ENCODE measurements around the gene SLC22A2.
"Not testable (repeated sequence)": the region's sequence is repeated elsewhere in the genome, so short reads cannot be mapped to it uniquely, and the experiment has no call there.

Gene SLC22A2

DNA sequence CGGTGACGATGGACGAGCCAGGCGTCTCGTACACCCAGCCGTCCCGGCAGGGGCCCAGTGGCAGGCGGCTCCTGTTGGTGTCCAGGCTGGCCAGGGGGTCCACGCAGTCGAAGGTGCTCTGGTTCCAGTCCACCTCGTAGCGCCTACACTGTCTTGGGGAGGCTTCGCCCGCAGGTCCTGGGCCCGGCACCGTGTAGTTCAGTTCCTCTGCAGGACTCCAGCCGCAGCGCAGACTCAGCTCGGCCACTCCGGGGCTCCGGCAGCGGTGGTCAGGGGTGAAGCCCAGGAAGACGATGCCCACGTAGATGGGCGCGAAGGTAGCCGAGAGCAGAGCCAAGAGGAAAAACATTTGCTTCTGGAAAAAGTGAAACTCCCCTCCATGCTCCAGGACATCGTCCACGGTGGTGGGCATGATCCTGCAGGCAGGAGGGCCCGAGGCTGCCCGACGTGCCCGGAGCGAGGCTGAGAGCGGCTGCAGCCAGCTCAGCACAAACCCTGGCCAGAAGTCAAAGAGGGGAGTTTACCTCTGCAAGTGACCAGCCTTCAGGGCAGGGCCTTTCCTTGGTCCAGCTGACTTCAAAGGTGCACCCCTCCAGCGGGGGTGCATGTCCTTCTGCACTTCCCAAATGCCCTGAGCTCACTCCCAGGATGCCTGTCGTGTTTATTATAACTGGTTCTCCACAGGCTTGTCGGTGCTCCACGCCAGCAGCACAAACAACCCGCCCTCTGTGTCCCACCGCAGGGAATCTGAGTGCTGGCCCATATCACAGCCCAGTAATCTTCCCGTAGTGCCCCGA lies at the start of gene SLC22A2:
Gene SLC22A2 (minus strand): TSS at position 476 of the 797 bp plus-strand sequence. CDS start 64 bp downstream, at position 412.
- in situ Hi-C loops (cut with MboI; ENCODE audit: low pct_unique_long_range_greater_than_20kb, low sequenced_read_pairs, unreplicated experiment): no loop called here
- DNase-seq (ENCODE audit: low spot score): no peak
- TF ChIP-seq, protein P1, sequence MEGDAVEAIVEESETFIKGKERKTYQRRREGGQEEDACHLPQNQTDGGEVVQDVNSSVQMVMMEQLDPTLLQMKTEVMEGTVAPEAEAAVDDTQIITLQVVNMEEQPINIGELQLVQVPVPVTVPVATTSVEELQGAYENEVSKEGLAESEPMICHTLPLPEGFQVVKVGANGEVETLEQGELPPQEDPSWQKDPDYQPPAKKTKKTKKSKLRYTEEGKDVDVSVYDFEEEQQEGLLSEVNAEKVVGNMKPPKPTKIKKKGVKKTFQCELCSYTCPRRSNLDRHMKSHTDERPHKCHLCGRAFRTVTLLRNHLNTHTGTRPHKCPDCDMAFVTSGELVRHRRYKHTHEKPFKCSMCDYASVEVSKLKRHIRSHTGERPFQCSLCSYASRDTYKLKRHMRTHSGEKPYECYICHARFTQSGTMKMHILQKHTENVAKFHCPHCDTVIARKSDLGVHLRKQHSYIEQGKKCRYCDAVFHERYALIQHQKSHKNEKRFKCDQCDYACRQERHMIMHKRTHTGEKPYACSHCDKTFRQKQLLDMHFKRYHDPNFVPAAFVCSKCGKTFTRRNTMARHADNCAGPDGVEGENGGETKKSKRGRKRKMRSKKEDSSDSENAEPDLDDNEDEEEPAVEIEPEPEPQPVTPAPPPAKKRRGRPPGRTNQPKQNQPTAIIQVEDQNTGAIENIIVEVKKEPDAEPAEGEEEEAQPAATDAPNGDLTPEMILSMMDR (IDR thresholded peaks at IDR 0.05; ENCODE audit: extremely low read depth, insufficient read depth, missing control alignments): no peak

DNA sequence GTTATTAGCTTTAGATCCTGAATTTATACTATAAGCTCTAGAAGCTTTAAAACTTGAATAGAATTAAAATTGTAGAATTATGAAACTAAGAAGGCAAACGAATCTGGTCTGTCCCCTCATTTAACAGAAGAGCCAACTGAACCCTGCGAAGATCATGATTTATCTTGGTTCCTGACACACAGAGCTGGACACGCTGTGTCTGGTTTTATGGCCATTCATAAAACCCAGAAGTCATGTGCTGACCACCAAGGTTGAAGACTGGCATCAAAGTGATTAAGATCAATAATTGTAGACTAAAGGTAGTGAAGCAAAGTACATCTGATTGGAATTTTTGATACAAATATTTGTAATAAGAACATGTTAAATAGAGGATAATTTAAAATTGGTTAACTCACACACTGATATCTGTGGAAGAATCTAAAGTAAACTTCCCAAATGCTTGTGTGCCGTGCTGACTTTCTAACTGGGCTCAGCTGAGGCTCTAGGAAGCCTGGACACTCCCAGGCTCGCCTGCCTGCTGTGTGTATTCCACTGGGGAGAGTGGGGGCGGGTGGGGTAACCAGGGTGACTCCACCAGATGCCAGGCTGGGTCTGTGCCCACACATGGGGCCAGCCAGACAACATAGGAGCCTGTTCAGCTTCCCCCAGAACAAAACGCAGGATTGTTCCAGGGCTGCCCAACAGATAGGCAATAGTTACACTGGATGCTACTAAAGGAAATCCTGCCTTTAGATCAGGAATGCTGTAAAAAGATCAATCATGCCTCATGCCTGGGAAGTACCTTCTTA lies 47.5 kb upstream of the SLC22A2 start:
- DNase-seq (ENCODE audit: low spot score): no peak
- TF ChIP-seq, protein P1 (IDR thresholded peaks at IDR 0.05; ENCODE audit: extremely low read depth, insufficient read depth, missing control alignments): no peak
- in situ Hi-C loops (cut with MboI; ENCODE audit: low pct_unique_long_range_greater_than_20kb, low sequenced_read_pairs, unreplicated experiment): no loop called here

DNA sequence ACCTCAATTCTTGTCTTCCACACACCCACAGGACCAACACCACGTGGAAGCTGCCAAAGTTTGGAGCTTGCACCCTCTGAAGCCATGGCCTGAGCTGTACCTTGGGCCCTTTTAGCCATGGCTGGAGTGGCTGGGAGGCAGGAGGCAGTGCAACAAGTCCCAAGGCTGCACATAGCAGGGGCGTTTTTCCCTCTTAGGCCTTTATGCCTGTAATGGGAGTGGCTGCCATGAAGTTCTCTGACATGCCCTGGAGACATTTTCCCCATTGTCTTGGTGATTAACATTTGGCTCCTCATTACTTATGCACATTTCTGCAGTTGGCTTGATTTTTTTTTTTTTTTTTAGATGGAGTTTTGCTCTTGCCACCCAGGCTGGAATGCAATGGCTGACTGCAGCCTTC lies 45.2 kb upstream of the SLC22A2 start:
- in situ Hi-C loops (cut with MboI; ENCODE audit: low pct_unique_long_range_greater_than_20kb, low sequenced_read_pairs, unreplicated experiment): no loop called here
- TF ChIP-seq, protein P1 (IDR thresholded peaks at IDR 0.05; ENCODE audit: extremely low read depth, insufficient read depth, missing control alignments): no peak
- DNase-seq (ENCODE audit: low spot score): no peak

DNA sequence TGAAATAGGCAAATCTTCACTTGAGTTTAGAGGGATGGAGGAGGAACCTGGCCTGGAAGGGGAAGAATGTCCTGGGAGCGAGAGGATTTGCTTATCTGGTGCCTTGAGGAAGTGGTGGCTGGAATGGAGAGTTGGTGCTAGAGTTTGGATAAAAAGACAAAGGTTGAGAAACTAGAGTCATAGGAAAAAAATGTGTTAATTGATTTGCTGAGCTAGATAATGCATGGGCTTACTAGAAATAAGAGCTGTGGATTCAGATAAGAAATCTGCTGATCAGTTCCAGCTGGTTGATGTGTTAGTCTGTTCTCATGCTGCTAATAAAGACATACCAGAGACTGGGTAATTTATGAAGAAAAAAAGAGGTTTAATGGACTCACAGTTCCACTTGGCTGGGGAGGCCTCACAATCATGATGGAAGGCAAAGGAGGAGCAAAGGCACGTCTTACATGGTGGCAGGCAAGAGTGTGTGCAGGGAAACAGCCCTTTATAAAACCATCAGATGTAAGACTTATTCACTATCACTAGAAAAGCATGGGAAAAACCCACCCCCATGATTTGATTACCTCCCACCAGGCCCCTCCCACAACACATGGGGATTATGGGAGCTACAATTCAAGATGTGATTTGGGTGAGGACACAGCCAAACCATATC lies 43.9 kb upstream of the SLC22A2 start:
- in situ Hi-C loops (cut with MboI; ENCODE audit: low pct_unique_long_range_greater_than_20kb, low sequenced_read_pairs, unreplicated experiment); DNase-seq (ENCODE audit: low spot score): not testable (repeated sequence)

DNA sequence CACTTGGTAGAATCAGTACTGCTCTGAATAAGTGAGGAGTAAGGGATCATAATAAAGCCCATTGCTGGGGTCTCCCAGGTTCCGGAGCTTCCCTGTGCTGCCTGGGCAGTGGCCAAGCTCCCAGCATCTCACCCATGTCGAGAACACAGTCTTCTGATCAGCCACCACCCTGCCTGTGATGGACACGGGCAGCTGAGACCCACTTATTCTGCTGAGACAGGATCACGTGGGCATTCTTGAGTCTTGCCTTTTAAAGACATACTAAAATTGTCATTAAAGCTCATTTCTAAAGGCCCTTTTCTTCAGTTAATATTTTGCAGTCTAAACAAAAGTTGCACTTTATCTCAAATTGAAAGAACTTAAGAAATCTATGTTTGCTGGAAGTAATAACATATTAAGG lies 42.7 kb upstream of the SLC22A2 start:
- TF ChIP-seq, protein P1 (IDR thresholded peaks at IDR 0.05; ENCODE audit: extremely low read depth, insufficient read depth, missing control alignments): no peak
- no peak for DNase-seq (ENCODE audit: low spot score)
- in situ Hi-C loops (cut with MboI; ENCODE audit: low pct_unique_long_range_greater_than_20kb, low sequenced_read_pairs, unreplicated experiment): no loop called here

DNA sequence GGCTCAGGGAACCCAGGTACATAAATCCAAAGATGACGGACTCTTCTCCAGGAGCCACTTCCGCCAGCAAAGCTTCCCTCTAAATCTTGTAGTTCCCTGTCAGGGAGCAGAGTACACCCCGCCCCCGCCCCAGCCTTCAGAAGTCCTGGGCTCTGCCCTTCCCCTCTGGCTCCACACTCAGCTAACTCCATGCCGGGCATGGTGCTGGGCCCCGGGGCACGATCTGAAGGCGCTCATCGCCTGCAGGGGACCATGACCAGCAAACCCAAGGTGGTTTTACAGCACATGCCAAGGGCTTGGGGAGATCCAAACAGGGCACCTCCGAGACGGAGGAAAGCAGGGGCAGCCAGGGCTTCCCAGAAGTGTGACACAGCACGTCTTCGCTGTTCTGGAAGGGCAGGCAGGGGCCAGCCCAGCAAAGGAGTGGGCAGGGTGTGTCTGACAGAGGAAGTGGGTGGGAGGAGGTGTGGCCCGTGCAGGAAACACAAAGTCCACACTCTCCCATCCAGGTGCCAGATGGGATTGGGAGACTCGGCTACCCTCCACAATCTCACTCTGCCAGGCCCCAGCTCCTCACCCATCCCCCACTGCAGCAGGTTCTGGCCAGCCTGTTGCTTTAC lies 41.6 kb upstream of the SLC22A2 start:
- TF ChIP-seq, protein P1 (IDR thresholded peaks at IDR 0.05; ENCODE audit: extremely low read depth, insufficient read depth, missing control alignments): no peak
- in situ Hi-C loops (cut with MboI; ENCODE audit: low pct_unique_long_range_greater_than_20kb, low sequenced_read_pairs, unreplicated experiment): no loop called here
- DNase-seq (ENCODE audit: low spot score): no peak
